ENCODE results near the gene MYOM3.
"Not testable (repeated sequence)": the region's sequence is repeated elsewhere in the genome, so short reads cannot be mapped to it uniquely, and the experiment has no call there.

Gene MYOM3

GRCh38 chr1:24074196-24074595 is 37.7 kb downstream of the MYOM3 start:
- no peak for DNase-seq (ENCODE audit: low read depth, low spot score)

GRCh38 chr1:24071941-24072340 is 40.0 kb downstream of the MYOM3 start:
- DNase-seq (ENCODE audit: low read depth, low spot score): no peak

GRCh38 chr1:24070821-24071393 is 41.0 kb downstream of the MYOM3 start:
- peak; percentile 45 for DNase-seq (ENCODE audit: low read depth, low spot score)

GRCh38 chr1:24069817-24070216 is 42.1 kb downstream of the MYOM3 start:
- no peak for DNase-seq (ENCODE audit: low read depth, low spot score)

GRCh38 chr1:24067978-24068377 is 44.0 kb downstream of the MYOM3 start:
- no peak for DNase-seq (ENCODE audit: low read depth, low spot score)

GRCh38 chr1:24065304-24065703 is 46.6 kb downstream of the MYOM3 start:
- DNase-seq (ENCODE audit: low read depth, low spot score): no peak

GRCh38 chr1:24062221-24062620 is 49.7 kb downstream of the MYOM3 start:
- DNase-seq (ENCODE audit: low read depth, low spot score): no peak

- DNase-seq (ENCODE audit: low read depth, low spot score): no peak
Observed at GRCh38 chr1:24060482-24060881, 51.5 kb downstream of the MYOM3 start.

- DNase-seq (ENCODE audit: low read depth, low spot score): no peak
Observed at GRCh38 chr1:24058671-24059455, 53.1 kb downstream of the MYOM3 start.

GRCh38 chr1:24057171-24057570 is 54.8 kb downstream of the MYOM3 start:
- DNase-seq (ENCODE audit: low read depth, low spot score): no peak

GRCh38 chr1:24055681-24056080 is 56.3 kb downstream of the MYOM3 start:
- no peak for DNase-seq (ENCODE audit: low read depth, low spot score)

- DNase-seq (ENCODE audit: low read depth, low spot score): no peak
Observed at GRCh38 chr1:24052220-24052619, 59.7 kb downstream of the MYOM3 start.

- no peak for DNase-seq (ENCODE audit: low read depth, low spot score)
Observed at GRCh38 chr1:24051206-24051945, 60.6 kb downstream of the MYOM3 start.

- DNase-seq (ENCODE audit: low read depth, low spot score): no peak
Observed at GRCh38 chr1:24049733-24050132, 62.2 kb downstream of the MYOM3 start.

- DNase-seq (ENCODE audit: low read depth, low spot score): not testable (repeated sequence)
Observed at GRCh38 chr1:24048894-24049293, 63.0 kb downstream of the MYOM3 start.

GRCh38 chr1:24048205-24048869 is 63.6 kb downstream of the MYOM3 start:
- no peak for DNase-seq (ENCODE audit: low read depth, low spot score)

- no peak for DNase-seq (ENCODE audit: low read depth, low spot score)
Observed at GRCh38 chr1:24047110-24047477, 64.8 kb downstream of the MYOM3 start.

GRCh38 chr1:24045771-24046170 is 66.2 kb downstream of the MYOM3 start:
- DNase-seq (ENCODE audit: low read depth, low spot score): no peak

GRCh38 chr1:24044672-24045071 is 67.3 kb downstream of the MYOM3 start:
- DNase-seq (ENCODE audit: low read depth, low spot score): not testable (repeated sequence)

GRCh38 chr1:24043345-24044032 is 68.4 kb downstream of the MYOM3 start:
- DNase-seq (ENCODE audit: low read depth, low spot score): no peak

- no peak for DNase-seq (ENCODE audit: low read depth, low spot score)
Observed at GRCh38 chr1:24042315-24042714, 69.6 kb downstream of the MYOM3 start.

GRCh38 chr1:24036088-24036487 is 75.8 kb downstream of the MYOM3 start:
- no peak for DNase-seq (ENCODE audit: low read depth, low spot score)

Data from activated CD4-positive, CD25-positive, alpha-beta regulatory T cell treated with anti-CD3 and anti-CD28 coated beads, Interleukin-2, amount 50 U/mL, for 16 hours (primary cell).